ENCODE measurements around the gene RBSN. TPM values are rescaled to one million over a fixed set of nuclear protein-coding genes. Genes with fewer than 3 reads are reported as not detected.

RBSN gene
- total RNA-seq = 32.2 and 39.9 TPM in 2 replicates

DNA sequence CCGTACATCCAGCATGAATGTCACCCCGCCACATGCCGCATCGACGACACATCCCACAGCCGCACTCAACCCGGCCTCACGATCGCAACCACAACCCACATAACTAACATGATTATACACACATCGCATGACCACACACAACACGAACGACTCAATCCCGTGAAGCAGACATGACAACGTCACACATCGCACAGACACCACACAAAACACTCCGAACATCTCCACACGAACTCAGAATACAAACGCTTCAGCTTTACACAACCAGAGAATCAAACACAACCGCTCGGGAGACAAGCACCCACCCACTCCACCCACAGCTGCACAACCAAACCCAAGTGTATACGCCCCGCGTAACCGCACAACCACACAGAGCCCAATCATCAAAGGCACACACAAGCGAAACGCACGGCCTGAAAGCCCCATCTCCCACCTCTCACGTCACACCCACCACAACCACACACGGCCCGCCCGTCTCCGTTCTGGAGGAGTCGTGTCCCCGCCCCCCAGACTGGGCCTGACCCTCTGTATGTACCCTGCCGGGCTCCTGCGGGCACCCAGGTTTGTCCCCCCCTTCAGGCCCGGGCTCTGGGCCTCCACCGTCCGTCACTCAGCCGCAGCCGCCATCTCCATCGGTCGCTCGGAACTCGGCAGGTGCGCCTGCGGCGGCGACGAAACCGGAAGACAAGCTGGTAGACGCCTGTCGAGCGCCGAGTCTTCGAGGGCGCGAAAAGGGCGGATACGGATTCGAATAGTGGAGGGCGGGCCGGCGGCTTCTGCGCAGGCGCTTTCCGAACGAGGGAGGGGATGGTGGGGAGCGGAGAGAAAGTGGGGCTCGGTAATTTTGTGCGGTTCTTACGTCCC lies at the start of gene RBSN:
TSS of gene RBSN (minus strand) at position 646 of the 861 bp plus-strand sequence. CDS start 3,028 bp downstream, outside the sequence.

DNA sequence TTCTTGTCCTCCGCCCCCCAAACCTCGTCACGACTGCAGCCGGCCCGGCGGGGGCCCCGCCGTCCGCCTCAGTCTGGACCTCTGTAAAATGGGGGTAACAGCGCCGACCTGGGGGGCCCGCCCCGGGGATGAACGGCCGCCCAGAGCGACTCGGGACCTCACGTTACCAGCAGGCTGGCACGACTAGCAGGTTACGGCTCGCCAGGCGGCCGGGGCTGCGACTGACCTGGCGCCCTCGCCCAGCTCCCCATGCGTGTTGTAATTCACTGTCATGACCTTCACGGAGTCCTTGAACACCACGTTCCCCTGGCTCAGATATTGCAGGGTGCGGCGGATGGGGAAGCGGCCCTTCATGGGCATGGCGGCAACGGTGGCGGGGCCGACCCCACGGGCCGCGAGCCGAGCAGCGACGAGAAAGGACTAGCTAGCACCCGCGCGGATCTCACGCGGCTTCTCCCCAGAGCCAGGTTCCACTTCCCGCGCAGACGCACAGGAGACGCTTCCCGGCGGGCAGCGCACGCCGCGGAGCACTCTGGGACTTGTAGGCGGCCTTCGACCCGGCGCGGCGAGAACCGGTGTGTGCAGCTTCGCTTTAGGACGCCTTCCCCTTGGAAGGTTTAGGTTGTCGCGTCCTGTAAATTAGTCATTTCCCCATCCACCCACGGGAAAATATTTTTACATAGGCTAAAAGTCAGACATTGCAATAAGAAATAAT lies 34.0 kb downstream of the RBSN start, which contains the start of gene MRPS25:
TSS of gene MRPS25 (minus strand) at position 481 of the 715 bp plus-strand sequence. CDS start at position 360, 121 bp downstream.

Other genes with a start within 250 kb of the RBSN start
- gene NR2C2, start 151.6 kb downstream of the RBSN start, total RNA-seq = 36.7 and 44.5 TPM in 2 replicates
- gene MRPS25, start 33.8 kb downstream of the RBSN start, total RNA-seq = 12.3 and 13.5 TPM in 2 replicates
- gene CAPN7, start 107.1 kb upstream of the RBSN start, total RNA-seq = 39.3 and 60.7 TPM in 2 replicates
- 35.1 and 36.3 TPM in 2 replicates for gene SH3BP5, start 233.4 kb upstream of the RBSN start, total RNA-seq